ENCODE measurements around the gene HDAC11.

The HDAC11 gene

DNA sequence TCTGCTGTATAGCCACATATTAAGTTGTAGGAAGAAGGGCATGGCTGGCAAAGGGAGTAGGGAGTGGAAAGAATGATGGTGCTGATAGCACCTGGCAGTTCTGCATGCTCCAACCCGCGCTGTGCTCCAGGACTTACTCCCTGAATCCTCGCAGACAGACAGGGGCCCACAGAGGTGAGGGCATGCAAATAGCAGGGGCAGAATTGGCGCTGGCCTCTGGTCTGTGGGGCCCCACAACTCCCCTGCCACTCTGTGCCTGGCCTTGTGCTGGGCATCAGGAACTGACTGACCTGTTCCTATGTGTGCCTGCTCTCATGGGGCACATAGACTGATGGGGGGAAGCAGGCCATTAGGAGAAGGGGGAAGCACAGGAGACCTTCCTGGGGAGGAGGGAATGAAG, 20.9 kb downstream of the HDAC11 start:
- no peak for TF ChIP-seq CTCF (IDR thresholded peaks at IDR 0.05; ENCODE audit: low read depth, low read length)
- Histone ChIP-seq H3K9me3 (no peaks in the 10 kb centered on the region), H3K36me3 (no peaks in the 10 kb centered on the region), H3K27me3 (no peaks in the 10 kb centered on the region), H3K4me1 (no peaks in the 10 kb centered on the region; the same call in 1 of the 2 replicates), H3K4me3 (ENCODE audit: low read depth, low read length) (no peak overlapping the region)
- DNase-seq: no peak

DNA sequence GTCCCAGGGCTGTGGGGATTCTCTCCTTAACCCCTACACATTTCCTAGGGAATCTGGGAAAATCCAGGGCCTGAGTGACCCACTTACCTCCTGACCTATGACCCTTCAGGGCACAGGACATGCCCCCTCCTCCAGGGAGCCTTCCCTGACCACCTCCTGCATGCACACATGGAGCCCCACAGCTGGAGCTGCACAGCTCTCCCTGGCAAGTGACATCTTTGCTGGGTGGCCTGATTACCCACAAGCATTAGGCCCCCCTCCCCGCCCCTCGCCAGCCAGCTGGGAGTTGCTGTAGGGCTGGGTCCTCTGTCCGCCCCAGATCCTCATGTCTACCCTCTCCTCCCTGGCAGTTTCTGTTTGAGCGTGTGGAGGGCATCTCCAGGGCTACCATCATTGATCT, 21.4 kb downstream of the HDAC11 start:
- H3K27me3 ChIP-seq: no peaks in the 10 kb centered on the region
- H3K9me3 ChIP-seq: no peaks in the 10 kb centered on the region
- no peak overlapping the region for H3K4me3 ChIP-seq (ENCODE audit: low read depth, low read length)
- no peaks in the 10 kb centered on the region; the same call in 1 of the 2 replicates for H3K4me1 ChIP-seq
- H3K36me3 ChIP-seq: no peaks in the 10 kb centered on the region
- TF ChIP-seq CTCF (IDR thresholded peaks at IDR 0.05; ENCODE audit: low read depth, low read length): no peak
- no peak for DNase-seq

GRCh38 chr3:13501958-13502790, 22.1 kb downstream of the HDAC11 start:
- no peak for TF ChIP-seq CTCF (IDR thresholded peaks at IDR 0.05; ENCODE audit: low read depth, low read length)
- Histone ChIP-seq H3K4me1 (no peaks in the 10 kb centered on the region), H3K9me3 (no peaks in the 10 kb centered on the region), H3K27me3 (no peaks in the 10 kb centered on the region), H3K4me3 (ENCODE audit: low read depth, low read length) (no peak overlapping the region), H3K36me3 (no peaks in the 10 kb centered on the region)
- DNase-seq: no peak

DNA sequence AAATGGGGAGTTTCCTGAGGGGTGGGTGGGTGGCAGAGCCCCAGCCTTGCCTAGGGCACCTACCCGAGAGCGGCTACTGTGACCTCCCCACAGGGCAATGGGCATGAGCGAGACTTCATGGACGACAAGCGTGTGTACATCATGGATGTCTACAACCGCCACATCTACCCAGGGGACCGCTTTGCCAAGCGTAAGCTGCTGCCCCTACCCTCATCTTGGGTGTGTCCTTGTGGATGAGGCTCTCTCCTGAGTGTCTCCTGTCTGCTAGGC, 22.6 kb downstream of the HDAC11 start:
- no peaks in the 10 kb centered on the region for H3K36me3 ChIP-seq
- H3K27me3 ChIP-seq: no peaks in the 10 kb centered on the region
- no peaks in the 10 kb centered on the region for H3K9me3 ChIP-seq
- no peaks in the 10 kb centered on the region; the same call in 1 of the 2 replicates for H3K4me1 ChIP-seq
- TF ChIP-seq CTCF (IDR thresholded peaks at IDR 0.05; ENCODE audit: low read depth, low read length): no peak
- DNase-seq: no peak
- no peak overlapping the region for H3K4me3 ChIP-seq (ENCODE audit: low read depth, low read length)

GRCh38 chr3:13504161-13504831, 24.2 kb downstream of the HDAC11 start:
- Histone ChIP-seq H3K27me3 (no peaks in the 10 kb centered on the region), H3K36me3 (no peaks in the 10 kb centered on the region), H3K9me3 (no peaks in the 10 kb centered on the region), H3K4me1 (no peaks in the 10 kb centered on the region; the same call in 1 of the 2 replicates), H3K4me3 (ENCODE audit: low read depth, low read length) (no peak overlapping the region)
- no peak for DNase-seq
- no peak for TF ChIP-seq CTCF (IDR thresholded peaks at IDR 0.05; ENCODE audit: low read depth, low read length)

All from BE2C (cell line).